ENCODE results near the gene KIF17.
"Not testable (repeated sequence)": the region's sequence is repeated elsewhere in the genome, so short reads cannot be mapped to it uniquely, and the experiment has no call there.

The KIF17 gene

GRCh38 chr1:20691872-20692271, 25.9 kb downstream of the KIF17 start:
- no peak for DNase-seq (ENCODE audit: low spot score)
- FAIRE-seq, result no peak

GRCh38 chr1:20689645-20690056, 28.2 kb downstream of the KIF17 start:
- DNase-seq (ENCODE audit: low spot score) (no peak), FAIRE-seq (no peak)

GRCh38 chr1:20686883-20687725, 30.7 kb downstream of the KIF17 start:
- FAIRE-seq (no peak), DNase-seq (ENCODE audit: low spot score) (no peak)

- FAIRE-seq, result no peak
- DNase-seq (ENCODE audit: low spot score), result no peak
These were observed 32.1 kb downstream of the KIF17 start for GRCh38 chr1:20685741-20686140.

GRCh38 chr1:20685099-20685662, 32.6 kb downstream of the KIF17 start:
- DNase-seq (ENCODE audit: low spot score), result no peak
- no peak for FAIRE-seq

- no peak for FAIRE-seq
- DNase-seq (ENCODE audit: low spot score), result no peak
These were observed 33.2 kb downstream of the KIF17 start for GRCh38 chr1:20684651-20685050.

GRCh38 chr1:20684050-20684620, 33.7 kb downstream of the KIF17 start:
- DNase-seq (ENCODE audit: low spot score) (no peak), FAIRE-seq (no peak)

- FAIRE-seq (no peak), DNase-seq (ENCODE audit: low spot score) (no peak)
These were observed 34.2 kb downstream of the KIF17 start for GRCh38 chr1:20683614-20684013.

GRCh38 chr1:20682571-20683236, 35.1 kb downstream of the KIF17 start:
- no peak for FAIRE-seq

GRCh38 chr1:20681999-20682398, 35.8 kb downstream of the KIF17 start:
- no peak for FAIRE-seq
- no peak for DNase-seq (ENCODE audit: low spot score)

More at GRCh38 chr1:20682571-20683236, 35.1 kb downstream of the KIF17 start:
- DNase-seq (ENCODE audit: low spot score), result no peak

- DNase-seq (ENCODE audit: low spot score), result no peak
- FAIRE-seq, result no peak
These were observed 37.5 kb downstream of the KIF17 start for GRCh38 chr1:20680269-20680668.

GRCh38 chr1:20678599-20678998, 39.2 kb downstream of the KIF17 start:
- DNase-seq (ENCODE audit: low spot score) (no peak), FAIRE-seq (no peak)

GRCh38 chr1:20673626-20674025, 44.2 kb downstream of the KIF17 start:
- DNase-seq (ENCODE audit: low spot score); FAIRE-seq: not testable (repeated sequence)

- no peak for FAIRE-seq
- DNase-seq (ENCODE audit: low spot score), result no peak
These were observed 45.6 kb downstream of the KIF17 start for GRCh38 chr1:20672265-20672632.

GRCh38 chr1:20670936-20671335, 46.9 kb downstream of the KIF17 start:
- FAIRE-seq, result no peak
- no peak for DNase-seq (ENCODE audit: low spot score)

- no peak for DNase-seq (ENCODE audit: low spot score)
- FAIRE-seq, result no peak
These were observed 49.2 kb downstream of the KIF17 start for GRCh38 chr1:20668581-20668980.

- DNase-seq (ENCODE audit: low spot score), result peak; percentile 7
- no peak for FAIRE-seq
These were observed 51.0 kb downstream of the KIF17 start for GRCh38 chr1:20666804-20667203.

GRCh38 chr1:20666146-20666545, 51.7 kb downstream of the KIF17 start:
- FAIRE-seq (no peak), DNase-seq (ENCODE audit: low spot score) (no peak)

- FAIRE-seq, result no peak
- DNase-seq (ENCODE audit: low spot score), result no peak
These were observed 52.1 kb downstream of the KIF17 start for GRCh38 chr1:20665726-20666125.

GRCh38 chr1:20663969-20664715, 53.7 kb downstream of the KIF17 start:
- DNase-seq (ENCODE audit: low spot score), result no peak
- no peak for FAIRE-seq

- DNase-seq (ENCODE audit: low spot score), result no peak
- no peak for FAIRE-seq
These were observed 54.4 kb downstream of the KIF17 start for GRCh38 chr1:20663365-20663764.

Measured in RCC 7860 (cell line).